ENCODE data around the gene PRKG1.
"Not testable (repeated sequence)": the region's sequence is repeated elsewhere in the genome, so short reads cannot be mapped to it uniquely, and the experiment has no call there.

Gene PRKG1

DNA sequence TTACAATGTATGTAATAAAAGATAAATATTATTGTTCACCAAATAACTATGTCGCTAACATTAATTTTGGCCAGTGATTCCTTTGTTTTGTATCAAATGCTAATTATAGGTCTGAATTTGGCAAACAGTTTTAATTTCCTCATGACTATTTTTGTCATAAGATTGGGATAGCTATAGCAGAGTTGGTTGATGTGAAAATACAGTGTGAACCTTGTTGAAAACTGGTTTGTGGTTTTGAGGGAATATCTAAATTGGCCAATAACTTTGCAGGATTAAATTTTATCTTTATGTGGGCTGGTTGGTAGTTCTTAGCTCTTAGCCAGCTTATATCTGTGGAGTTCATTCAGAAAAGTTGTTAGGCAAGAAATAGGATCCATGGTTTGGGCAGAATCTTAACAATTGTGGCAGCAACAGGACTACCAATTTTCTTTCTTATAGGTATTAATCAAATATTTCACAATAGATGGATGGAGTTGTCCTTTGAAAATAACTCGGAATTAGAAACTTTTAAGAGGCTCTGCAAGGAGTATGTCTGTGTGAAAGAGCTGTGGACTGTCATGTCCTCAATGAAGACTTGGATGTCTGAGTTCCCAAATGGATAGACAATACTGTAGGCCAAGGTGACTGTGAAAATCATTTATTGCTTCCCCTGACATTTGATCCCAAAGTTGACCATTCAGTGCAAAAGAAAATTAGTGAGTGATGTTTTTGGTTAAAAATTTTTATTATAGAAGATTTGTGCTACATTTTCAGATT is 73.5 kb downstream of the PRKG1 start:
- TF ChIP-seq CTCF (conservative IDR thresholded peaks at IDR 0.05; ENCODE audit: low read depth), result no peak

DNA sequence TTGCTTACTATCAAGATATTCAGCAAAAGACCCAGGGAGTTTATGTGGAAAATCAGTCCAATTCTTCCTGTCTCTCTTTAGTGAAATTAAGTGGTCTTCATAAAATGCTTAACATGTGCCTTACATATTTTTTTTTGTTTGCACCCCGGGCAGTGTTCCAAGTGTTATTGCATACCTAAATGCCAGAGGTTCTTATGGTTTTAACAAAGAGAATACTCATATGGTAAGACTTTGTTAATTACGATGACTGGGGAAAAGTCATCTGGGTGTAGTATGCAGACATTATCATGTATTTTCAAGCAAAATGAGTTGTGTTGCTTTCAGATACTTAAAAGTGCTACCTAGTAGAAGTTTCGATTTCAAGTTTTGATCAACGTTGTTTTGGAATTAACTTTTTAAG is 82.6 kb downstream of the PRKG1 start:
- CTCF ChIA-PET, result no interaction called here
- H3K27ac ChIP-seq, result no peak overlapping the region
- POLR2A ChIA-PET (ENCODE audit: low non-redundant PET), result no interaction called here
- TF ChIP-seq CTCF (conservative IDR thresholded peaks at IDR 0.05; ENCODE audit: low read depth), result no peak
- no peak for DNase-seq (ENCODE audit: low spot score)

More for the DNA sequence above, 73.5 kb downstream of the PRKG1 start:
- H3K27ac ChIP-seq, result no peak overlapping the region
- no peak for DNase-seq (ENCODE audit: low spot score)
- POLR2A ChIA-PET (ENCODE audit: low non-redundant PET), result no interaction called here
- CTCF ChIA-PET, result no interaction called here

DNA sequence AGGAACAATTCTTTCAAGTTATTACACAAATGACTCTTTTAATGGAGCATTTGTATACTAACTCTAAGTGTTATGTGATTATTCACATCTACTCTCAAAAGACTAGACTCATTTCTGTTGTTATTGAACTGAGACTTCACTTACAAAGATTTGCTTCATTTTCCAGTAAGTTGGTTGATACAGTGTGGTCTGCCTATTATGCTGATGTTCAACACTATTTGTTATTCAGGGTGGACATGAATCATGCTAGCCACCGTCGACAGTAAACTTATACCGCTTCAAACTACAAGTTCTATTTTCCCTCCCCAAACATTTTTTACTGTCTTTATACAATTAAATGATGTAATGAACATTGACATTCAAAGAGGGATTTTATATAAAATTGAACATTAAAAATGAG is 84.5 kb downstream of the PRKG1 start:
- TF ChIP-seq CTCF (conservative IDR thresholded peaks at IDR 0.05; ENCODE audit: low read depth), result no peak
- DNase-seq (ENCODE audit: low spot score), result no peak
- no peak overlapping the region for H3K27ac ChIP-seq
- CTCF ChIA-PET, result no interaction called here
- POLR2A ChIA-PET (ENCODE audit: low non-redundant PET), result no interaction called here

- no peak for DNase-seq (ENCODE audit: low spot score)
- no peak for TF ChIP-seq CTCF (conservative IDR thresholded peaks at IDR 0.05; ENCODE audit: low read depth)
- ChIA-PET POLR2A (ENCODE audit: low non-redundant PET) (no interaction called here), CTCF (no interaction called here)
- no peak overlapping the region for H3K27ac ChIP-seq
Measured at GRCh38 chr10:51159841-51160240, 85.6 kb downstream of the PRKG1 start.

- ChIA-PET POLR2A (ENCODE audit: low non-redundant PET) (no interaction called here), CTCF (no interaction called here)
- DNase-seq (ENCODE audit: low spot score), result no peak
- no peak for TF ChIP-seq CTCF (conservative IDR thresholded peaks at IDR 0.05; ENCODE audit: low read depth)
- no peak overlapping the region for H3K27ac ChIP-seq
Measured at GRCh38 chr10:51162002-51162401, 87.7 kb downstream of the PRKG1 start.

DNA sequence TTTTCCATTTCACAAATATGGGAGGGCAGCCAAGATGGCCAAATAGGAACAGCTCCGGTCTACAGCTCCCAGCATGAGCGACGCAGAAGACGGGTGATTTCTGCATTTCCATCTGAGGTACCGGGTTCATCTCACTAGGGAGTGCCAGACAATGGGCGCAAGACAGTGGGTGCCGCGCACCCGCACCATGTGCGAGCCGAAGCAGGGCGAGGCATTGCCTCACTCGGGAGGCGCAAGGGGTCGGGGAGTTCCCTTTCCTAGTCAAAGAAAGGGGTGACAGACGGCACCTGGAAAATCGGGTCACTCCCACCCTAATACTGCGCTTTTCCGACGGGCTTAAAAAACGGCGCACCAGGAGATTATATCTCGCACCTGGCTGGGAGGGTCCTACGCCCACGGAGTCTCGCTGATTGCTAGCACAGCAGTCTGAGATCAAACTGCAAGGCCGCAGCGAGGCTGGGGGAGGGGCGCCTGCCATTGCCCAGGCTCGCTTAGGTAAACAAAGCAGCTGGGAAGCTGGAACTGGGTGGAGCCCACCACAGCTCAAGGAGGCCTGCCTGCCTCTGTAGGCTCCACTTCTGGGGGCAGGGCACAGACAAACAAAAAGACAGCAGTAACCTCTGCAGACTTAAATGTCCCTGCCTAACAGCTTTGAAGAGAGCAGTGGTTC is 89.2 kb downstream of the PRKG1 start:
- H3K27ac ChIP-seq; CTCF ChIA-PET; POLR2A ChIA-PET (ENCODE audit: low non-redundant PET); DNase-seq (ENCODE audit: low spot score): not testable (repeated sequence)

- no peak for TF ChIP-seq CTCF (conservative IDR thresholded peaks at IDR 0.05; ENCODE audit: low read depth)
- ChIA-PET POLR2A (ENCODE audit: low non-redundant PET) (no interaction called here), CTCF (no interaction called here)
- no peak overlapping the region for H3K27ac ChIP-seq
- no peak for DNase-seq (ENCODE audit: low spot score)
Measured at GRCh38 chr10:51168086-51168815, 94.0 kb downstream of the PRKG1 start.
